HepG2 (cell line): ENCODE results near the gene GMFB. TPM values are rescaled to one million over a fixed set of nuclear protein-coding genes. Genes with fewer than 3 reads are reported as not detected.

Source experiments
- CBX1 ChIP-seq: IDR thresholded peaks from one replicate; pipeline ENCODE4 v1.6.1; 2016; ENCODE audit warnings: antibody characterized with exemption, low read depth
- EED ChIP-seq: sonication (generic); formaldehyde crosslinking; IDR thresholded peaks from 2 replicates; pipeline ENCODE4 v1.5.0; 2020; ENCODE audit warnings: mild to moderate bottlenecking, missing genetic modification reagents
- ETV6 ChIP-seq: sonication (generic); formaldehyde crosslinking; conservative IDR thresholded peaks from 2 replicates; pipeline ENCODE4 v1.4.0; 2020; ENCODE audit warnings: missing genetic modification reagents
- HDAC2 ChIP-seq: sonication (generic); formaldehyde crosslinking; IDR thresholded peaks from 2 replicates; pipeline ENCODE4 v1.4.0; 2020; ENCODE audit warnings: missing genetic modification reagents
- RBM39 ChIP-seq: fragments of 200-400 bp; formaldehyde crosslinking; IDR thresholded peaks from one replicate; pipeline ENCODE4 v1.6.1; 2018; ENCODE audit warnings: antibody characterized with exemption, mild to moderate bottlenecking, low read depth, low read length; ENCODE audit not compliant: poor library complexity, severe bottlenecking
- SALL2 ChIP-seq: sonication (generic); formaldehyde crosslinking; IDR thresholded peaks from 2 replicates; pipeline ENCODE4 v1.8.1; 2023; ENCODE audit warnings: mild to moderate bottlenecking, missing genetic modification reagents, inconsistent platforms
- ZFP36L2 ChIP-seq: sonication (generic); formaldehyde crosslinking; IDR thresholded peaks from 2 replicates; pipeline ENCODE4 v1.4.0; 2020; ENCODE audit warnings: missing genetic modification reagents
- ZNF747 ChIP-seq: sonication (generic); formaldehyde crosslinking; IDR thresholded peaks from 2 replicates; pipeline ENCODE4 v1.8.1; 2023; ENCODE audit warnings: missing genetic modification reagents, mild to moderate bottlenecking, borderline replicate concordance
- ZNF773 ChIP-seq: sonication (generic); formaldehyde crosslinking; IDR thresholded peaks from 2 replicates; pipeline ENCODE4 v1.4.0; 2020; ENCODE audit warnings: missing genetic modification reagents, borderline replicate concordance
- ZZZ3 ChIP-seq: sonication (generic); formaldehyde crosslinking; IDR thresholded peaks from 2 replicates; pipeline ENCODE4 v1.4.0; 2020; ENCODE audit warnings: missing genetic modification reagents, mild to moderate bottlenecking, borderline replicate concordance
- polyA plus RNA-seq, 8 experiments: library from polyadenylated mRNA; depleted of rRNA in 3 of 8; stranded (reverse) in 7 of 8; unstranded in 1 of 8; fragments of >200 nt; fragmentation: Illumina TruSeq in 4 of 8; extraction: Trizol in 4 of 8; gene quantifications; 2 replicates each; pipeline versions ENCODE4 v1.2.1 to v1.2.3, GENCODE V29; 2011 to 2016; ENCODE audit warnings: low read depth in 4 of 8, missing spikeins in 1 of 8, mixed read lengths in 1 of 8; ENCODE audit not compliant: insufficient read depth in 1 of 8
- total RNA-seq, 5 experiments: library from RNA; depleted of rRNA; stranded (reverse); fragments of >200 nt; fragmentation: Illumina TruSeq; extraction: Trizol; gene quantifications; 2 replicates each; pipeline ENCODE4 v1.2.3, GENCODE V29; 2016; ENCODE audit warnings: low read depth in 1 of 5
- TF ChIP-seq, protein P1 (sequence below): sonication (generic); formaldehyde crosslinking; IDR thresholded peaks from 2 replicates; pipeline ENCODE4 v1.4.0; 2020; ENCODE audit warnings: missing genetic modification reagents
- TF ChIP-seq, protein P2 (sequence below): sonication (generic); formaldehyde crosslinking; IDR thresholded peaks from 2 replicates; pipeline ENCODE4 v1.5.0; 2020; ENCODE audit warnings: mild to moderate bottlenecking, low read depth, missing genetic modification reagents, borderline replicate concordance
- TF ChIP-seq, protein P3 (sequence below): sonication (generic); formaldehyde crosslinking; IDR thresholded peaks from 2 replicates; pipeline ENCODE4 v1.4.0; 2020; ENCODE audit warnings: mild to moderate bottlenecking, missing genetic modification reagents, borderline replicate concordance
- TF ChIP-seq, protein P4 (sequence below): sonication (generic); formaldehyde crosslinking; IDR thresholded peaks from 2 replicates; pipeline ENCODE4 v1.4.0; 2020; ENCODE audit warnings: missing genetic modification reagents, mild to moderate bottlenecking, borderline replicate concordance
- TF ChIP-seq, protein P5 (sequence below): conservative IDR thresholded peaks from 2 replicates; pipeline ENCODE4 v1.6.1; 2018; ENCODE audit warnings: missing genetic modification reagents
- TF ChIP-seq, protein P6 (sequence below): sonication (generic); formaldehyde crosslinking; IDR thresholded peaks from 2 replicates; pipeline ENCODE4 v1.9.0; 2021; ENCODE audit warnings: missing genetic modification reagents, borderline replicate concordance

Gene GMFB
- total and polyA plus RNA-seq, 2 of the 13 experiments (the other 11 are each of a cell fraction or from before 2014, with no cell fraction given): 17.3 to 68.2 TPM

DNA sequence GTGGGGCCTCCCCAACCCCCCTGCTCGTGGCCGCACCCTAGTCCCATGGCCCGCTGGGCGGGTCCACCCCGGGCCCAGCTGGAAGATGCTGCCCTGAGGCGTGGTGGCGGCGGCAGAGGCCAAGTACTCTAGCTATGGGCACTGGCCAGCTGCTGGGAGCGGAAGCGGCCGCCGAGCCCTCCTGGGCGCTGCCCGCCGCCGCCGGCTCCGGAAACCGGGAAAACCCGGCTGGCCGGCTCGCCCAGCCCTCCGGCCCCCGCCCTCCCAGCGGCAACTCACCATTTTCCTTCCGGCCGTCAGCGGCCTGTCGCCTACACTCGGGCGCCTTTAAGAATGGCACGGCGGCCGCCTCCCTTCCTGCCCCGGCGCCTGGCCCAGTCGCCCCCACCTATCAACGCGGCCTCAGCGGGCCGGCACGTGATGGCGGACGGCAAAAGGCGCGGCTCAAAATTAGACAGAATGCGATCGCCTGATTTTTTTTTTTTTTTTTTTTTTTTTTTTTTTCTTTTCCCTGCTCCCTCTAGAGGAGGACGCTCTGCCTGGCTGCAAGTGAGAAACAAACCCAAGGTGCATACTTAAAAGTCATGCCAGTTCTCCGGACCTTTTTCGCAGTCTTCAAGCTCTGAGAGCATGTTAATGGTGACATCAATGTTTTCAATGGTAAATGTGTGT is at the start of gene GMFB (continued):
- TF ChIP-seq, protein P1, sequence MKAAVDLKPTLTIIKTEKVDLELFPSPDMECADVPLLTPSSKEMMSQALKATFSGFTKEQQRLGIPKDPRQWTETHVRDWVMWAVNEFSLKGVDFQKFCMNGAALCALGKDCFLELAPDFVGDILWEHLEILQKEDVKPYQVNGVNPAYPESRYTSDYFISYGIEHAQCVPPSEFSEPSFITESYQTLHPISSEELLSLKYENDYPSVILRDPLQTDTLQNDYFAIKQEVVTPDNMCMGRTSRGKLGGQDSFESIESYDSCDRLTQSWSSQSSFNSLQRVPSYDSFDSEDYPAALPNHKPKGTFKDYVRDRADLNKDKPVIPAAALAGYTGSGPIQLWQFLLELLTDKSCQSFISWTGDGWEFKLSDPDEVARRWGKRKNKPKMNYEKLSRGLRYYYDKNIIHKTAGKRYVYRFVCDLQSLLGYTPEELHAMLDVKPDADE (CRISPR knock-in tag): no peak
- TF ChIP-seq, protein P2, sequence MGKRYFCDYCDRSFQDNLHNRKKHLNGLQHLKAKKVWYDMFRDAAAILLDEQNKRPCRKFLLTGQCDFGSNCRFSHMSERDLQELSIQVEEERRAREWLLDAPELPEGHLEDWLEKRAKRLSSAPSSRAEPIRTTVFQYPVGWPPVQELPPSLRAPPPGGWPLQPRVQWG (CRISPR knock-in tag): no peak
- TF ChIP-seq ZNF773 (CRISPR knock-in tag) (no peak), ZFP36L2 (no peak), HDAC2 (CRISPR knock-in tag) (no peak; the same call in none of the 2 replicates), RBM39 (peak; percentile 83), EED (CRISPR knock-in tag) (no peak), SALL2 (CRISPR knock-in tag) (peak; percentile 79; the same call in 1 of the 2 replicates), ZZZ3 (CRISPR knock-in tag) (no peak), CBX1 (peak; percentile 70), ETV6 (CRISPR knock-in tag) (no peak), ZNF747 (CRISPR knock-in tag) (peak; percentile 69; the same call in 1 of the 2 replicates)
- TF ChIP-seq, protein P3, sequence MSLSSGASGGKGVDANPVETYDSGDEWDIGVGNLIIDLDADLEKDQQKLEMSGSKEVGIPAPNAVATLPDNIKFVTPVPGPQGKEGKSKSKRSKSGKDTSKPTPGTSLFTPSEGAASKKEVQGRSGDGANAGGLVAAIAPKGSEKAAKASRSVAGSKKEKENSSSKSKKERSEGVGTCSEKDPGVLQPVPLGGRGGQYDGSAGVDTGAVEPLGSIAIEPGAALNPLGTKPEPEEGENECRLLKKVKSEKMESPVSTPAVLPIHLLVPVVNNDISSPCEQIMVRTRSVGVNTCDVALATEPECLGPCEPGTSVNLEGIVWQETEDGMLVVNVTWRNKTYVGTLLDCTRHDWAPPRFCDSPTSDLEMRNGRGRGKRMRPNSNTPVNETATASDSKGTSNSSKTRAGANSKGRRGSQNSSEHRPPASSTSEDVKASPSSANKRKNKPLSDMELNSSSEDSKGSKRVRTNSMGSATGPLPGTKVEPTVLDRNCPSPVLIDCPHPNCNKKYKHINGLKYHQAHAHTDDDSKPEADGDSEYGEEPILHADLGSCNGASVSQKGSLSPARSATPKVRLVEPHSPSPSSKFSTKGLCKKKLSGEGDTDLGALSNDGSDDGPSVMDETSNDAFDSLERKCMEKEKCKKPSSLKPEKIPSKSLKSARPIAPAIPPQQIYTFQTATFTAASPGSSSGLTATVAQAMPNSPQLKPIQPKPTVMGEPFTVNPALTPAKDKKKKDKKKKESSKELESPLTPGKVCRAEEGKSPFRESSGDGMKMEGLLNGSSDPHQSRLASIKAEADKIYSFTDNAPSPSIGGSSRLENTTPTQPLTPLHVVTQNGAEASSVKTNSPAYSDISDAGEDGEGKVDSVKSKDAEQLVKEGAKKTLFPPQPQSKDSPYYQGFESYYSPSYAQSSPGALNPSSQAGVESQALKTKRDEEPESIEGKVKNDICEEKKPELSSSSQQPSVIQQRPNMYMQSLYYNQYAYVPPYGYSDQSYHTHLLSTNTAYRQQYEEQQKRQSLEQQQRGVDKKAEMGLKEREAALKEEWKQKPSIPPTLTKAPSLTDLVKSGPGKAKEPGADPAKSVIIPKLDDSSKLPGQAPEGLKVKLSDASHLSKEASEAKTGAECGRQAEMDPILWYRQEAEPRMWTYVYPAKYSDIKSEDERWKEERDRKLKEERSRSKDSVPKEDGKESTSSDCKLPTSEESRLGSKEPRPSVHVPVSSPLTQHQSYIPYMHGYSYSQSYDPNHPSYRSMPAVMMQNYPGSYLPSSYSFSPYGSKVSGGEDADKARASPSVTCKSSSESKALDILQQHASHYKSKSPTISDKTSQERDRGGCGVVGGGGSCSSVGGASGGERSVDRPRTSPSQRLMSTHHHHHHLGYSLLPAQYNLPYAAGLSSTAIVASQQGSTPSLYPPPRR (CRISPR knock-in tag): no peak
- TF ChIP-seq, protein P4, sequence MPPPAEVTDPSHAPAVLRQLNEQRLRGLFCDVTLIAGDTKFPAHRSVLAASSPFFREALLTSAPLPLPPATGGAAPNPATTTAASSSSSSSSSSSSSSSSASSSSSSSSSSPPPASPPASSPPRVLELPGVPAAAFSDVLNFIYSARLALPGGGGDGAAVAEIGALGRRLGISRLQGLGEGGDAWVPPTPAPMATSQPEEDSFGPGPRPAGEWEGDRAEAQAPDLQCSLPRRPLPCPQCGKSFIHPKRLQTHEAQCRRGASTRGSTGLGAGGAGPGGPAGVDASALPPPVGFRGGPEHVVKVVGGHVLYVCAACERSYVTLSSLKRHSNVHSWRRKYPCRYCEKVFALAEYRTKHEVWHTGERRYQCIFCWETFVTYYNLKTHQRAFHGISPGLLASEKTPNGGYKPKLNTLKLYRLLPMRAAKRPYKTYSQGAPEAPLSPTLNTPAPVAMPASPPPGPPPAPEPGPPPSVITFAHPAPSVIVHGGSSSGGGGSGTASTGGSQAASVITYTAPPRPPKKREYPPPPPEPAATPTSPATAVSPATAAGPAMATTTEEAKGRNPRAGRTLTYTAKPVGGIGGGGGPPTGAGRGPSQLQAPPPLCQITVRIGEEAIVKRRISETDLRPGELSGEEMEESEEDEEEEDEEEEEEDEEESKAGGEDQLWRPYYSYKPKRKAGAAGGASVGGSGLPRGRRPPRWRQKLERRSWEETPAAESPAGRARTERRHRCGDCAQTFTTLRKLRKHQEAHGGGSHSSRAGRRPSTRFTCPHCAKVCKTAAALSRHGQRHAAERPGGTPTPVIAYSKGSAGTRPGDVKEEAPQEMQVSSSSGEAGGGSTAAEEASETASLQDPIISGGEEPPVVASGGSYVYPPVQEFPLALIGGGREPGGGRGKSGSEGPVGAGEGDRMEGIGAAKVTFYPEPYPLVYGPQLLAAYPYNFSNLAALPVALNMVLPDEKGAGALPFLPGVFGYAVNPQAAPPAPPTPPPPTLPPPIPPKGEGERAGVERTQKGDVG (CRISPR knock-in tag): no peak
- TF ChIP-seq, protein P5, sequence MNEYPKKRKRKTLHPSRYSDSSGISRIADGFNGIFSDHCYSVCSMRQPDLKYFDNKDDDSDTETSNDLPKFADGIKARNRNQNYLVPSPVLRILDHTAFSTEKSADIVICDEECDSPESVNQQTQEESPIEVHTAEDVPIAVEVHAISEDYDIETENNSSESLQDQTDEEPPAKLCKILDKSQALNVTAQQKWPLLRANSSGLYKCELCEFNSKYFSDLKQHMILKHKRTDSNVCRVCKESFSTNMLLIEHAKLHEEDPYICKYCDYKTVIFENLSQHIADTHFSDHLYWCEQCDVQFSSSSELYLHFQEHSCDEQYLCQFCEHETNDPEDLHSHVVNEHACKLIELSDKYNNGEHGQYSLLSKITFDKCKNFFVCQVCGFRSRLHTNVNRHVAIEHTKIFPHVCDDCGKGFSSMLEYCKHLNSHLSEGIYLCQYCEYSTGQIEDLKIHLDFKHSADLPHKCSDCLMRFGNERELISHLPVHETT: 0 out of 2 replicates have a peak, but pooled peaks have one; percentile 30
- TF ChIP-seq, protein P6, sequence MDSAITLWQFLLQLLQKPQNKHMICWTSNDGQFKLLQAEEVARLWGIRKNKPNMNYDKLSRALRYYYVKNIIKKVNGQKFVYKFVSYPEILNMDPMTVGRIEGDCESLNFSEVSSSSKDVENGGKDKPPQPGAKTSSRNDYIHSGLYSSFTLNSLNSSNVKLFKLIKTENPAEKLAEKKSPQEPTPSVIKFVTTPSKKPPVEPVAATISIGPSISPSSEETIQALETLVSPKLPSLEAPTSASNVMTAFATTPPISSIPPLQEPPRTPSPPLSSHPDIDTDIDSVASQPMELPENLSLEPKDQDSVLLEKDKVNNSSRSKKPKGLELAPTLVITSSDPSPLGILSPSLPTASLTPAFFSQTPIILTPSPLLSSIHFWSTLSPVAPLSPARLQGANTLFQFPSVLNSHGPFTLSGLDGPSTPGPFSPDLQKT (CRISPR knock-in tag): no peak
